PFSK-1 (cell line): Measurements from ENCODE around the gene GRIP1.

Source experiments
- FOXP2 ChIP-seq: optimal IDR thresholded peaks from 2 replicates; pipeline ENCODE3; 2011; ENCODE audit warnings: borderline replicate concordance, control low read depth, inconsistent platforms; ENCODE audit not compliant: insufficient read depth; ENCODE audit errors: extremely low read length, extremely low read depth
- POLR2AphosphoS5 ChIP-seq: IDR thresholded peaks from 2 replicates; pipeline ENCODE4 v1.6.1; 2012; ENCODE audit warnings: low read depth, mild to moderate bottlenecking, control low read depth, low read length, moderate library complexity
- SIN3A ChIP-seq: IDR thresholded peaks from 2 replicates; pipeline ENCODE4 v1.6.1; 2012; ENCODE audit warnings: mild to moderate bottlenecking, low read length, moderate library complexity, borderline replicate concordance; ENCODE audit not compliant: insufficient read depth
- TAF1 ChIP-seq: IDR thresholded peaks from 2 replicates; pipeline ENCODE4 v1.6.1; 2012; ENCODE audit warnings: low read length, control low read depth, borderline replicate concordance; ENCODE audit not compliant: insufficient read depth
- TF ChIP-seq, protein P1 (sequence below), 2 experiments: IDR thresholded peaks; 2 replicates each; pipeline versions ENCODE4 v1.6.1 to v1.8.0; 2011 to 2012; ENCODE audit warnings: low read depth in 2 of 2, low read length in 2 of 2, control low read depth in 1 of 2, inconsistent platforms in 1 of 2, mild to moderate bottlenecking in 1 of 2, moderate library complexity in 1 of 2; ENCODE audit not compliant: insufficient read depth in 1 of 2

The GRIP1 gene

DNA sequence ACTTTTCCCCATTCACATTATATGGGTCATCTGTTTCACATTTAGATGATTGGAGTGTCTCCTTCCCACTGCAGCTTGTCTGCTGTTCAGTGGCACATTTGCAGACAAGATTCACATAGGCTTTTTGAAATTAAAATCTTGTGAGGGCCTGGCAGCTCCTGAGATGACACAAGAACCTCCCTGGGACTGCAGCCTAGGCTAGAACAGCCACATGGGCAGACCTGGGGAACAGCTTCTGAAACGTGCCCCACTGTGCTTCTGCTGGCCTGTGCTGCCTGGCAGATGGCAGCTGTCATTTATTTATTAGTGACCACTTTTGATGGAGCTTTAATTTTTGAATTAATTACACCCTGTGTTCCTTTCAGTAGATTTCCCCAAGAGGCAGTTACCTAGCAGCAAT lies 137.4 kb downstream of the GRIP1 start:
- TF ChIP-seq, protein P1, sequence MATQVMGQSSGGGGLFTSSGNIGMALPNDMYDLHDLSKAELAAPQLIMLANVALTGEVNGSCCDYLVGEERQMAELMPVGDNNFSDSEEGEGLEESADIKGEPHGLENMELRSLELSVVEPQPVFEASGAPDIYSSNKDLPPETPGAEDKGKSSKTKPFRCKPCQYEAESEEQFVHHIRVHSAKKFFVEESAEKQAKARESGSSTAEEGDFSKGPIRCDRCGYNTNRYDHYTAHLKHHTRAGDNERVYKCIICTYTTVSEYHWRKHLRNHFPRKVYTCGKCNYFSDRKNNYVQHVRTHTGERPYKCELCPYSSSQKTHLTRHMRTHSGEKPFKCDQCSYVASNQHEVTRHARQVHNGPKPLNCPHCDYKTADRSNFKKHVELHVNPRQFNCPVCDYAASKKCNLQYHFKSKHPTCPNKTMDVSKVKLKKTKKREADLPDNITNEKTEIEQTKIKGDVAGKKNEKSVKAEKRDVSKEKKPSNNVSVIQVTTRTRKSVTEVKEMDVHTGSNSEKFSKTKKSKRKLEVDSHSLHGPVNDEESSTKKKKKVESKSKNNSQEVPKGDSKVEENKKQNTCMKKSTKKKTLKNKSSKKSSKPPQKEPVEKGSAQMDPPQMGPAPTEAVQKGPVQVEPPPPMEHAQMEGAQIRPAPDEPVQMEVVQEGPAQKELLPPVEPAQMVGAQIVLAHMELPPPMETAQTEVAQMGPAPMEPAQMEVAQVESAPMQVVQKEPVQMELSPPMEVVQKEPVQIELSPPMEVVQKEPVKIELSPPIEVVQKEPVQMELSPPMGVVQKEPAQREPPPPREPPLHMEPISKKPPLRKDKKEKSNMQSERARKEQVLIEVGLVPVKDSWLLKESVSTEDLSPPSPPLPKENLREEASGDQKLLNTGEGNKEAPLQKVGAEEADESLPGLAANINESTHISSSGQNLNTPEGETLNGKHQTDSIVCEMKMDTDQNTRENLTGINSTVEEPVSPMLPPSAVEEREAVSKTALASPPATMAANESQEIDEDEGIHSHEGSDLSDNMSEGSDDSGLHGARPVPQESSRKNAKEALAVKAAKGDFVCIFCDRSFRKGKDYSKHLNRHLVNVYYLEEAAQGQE (IDR thresholded peaks at IDR 0.05; ENCODE audit: insufficient read depth in 1 of 2, low read depth in 2 of 2, low read length in 2 of 2), result no peak
- TF ChIP-seq SIN3A (no peak), TAF1 (no peak), FOXP2 (no peak), POLR2AphosphoS5 (no peak)

GRCh38 chr12:66539431-66539830 lies 139.4 kb downstream of the GRIP1 start:
- no peak for TF ChIP-seq FOXP2
- TF ChIP-seq, protein P1 (IDR thresholded peaks at IDR 0.05; ENCODE audit: insufficient read depth in 1 of 2, low read depth in 2 of 2, low read length in 2 of 2), result no peak
- no peak for TF ChIP-seq TAF1

DNA sequence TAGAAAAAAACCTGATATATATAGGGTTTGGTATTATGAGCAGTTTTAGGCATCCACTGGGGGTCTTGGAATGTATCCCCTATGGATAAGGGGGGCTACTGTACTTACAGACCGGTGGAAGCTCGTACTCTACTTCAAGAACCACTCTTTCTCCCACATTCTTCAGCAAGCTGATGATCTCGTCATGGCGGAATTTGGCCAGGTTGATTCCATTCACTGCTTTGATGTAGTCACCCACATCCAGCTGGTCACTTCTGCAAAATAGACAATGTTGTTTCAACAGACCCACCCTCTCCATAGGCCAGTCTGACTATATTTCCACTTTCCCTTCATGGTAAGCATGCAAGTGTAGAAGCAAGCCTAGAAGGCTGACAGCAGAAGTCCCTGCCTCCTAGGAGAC lies 139.9 kb downstream of the GRIP1 start:
- no peak for TF ChIP-seq POLR2AphosphoS5
- TF ChIP-seq FOXP2, result no peak
- TF ChIP-seq TAF1, result no peak

DNA sequence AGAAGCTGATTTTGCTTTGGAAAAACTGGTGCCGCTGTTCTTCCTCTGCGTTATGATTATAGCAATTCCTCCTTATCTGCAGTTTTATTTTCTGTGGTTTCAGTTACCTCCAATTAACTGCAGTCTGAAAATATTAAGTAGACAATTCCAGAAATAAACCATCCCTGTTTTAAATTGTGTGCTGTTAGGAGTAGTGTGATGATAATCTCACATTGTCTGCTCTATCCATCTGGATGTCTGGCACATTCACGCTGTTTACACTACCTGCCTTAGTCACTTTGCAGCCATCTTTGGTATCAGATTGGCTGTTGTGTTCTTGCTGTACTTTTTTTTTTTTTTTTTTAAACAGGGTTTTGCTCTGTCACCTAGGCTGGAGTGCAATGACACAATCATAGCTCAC lies 141.0 kb downstream of the GRIP1 start:
- no peak for TF ChIP-seq POLR2AphosphoS5
- no peak for TF ChIP-seq FOXP2
- TF ChIP-seq, protein P1 (IDR thresholded peaks at IDR 0.05; ENCODE audit: insufficient read depth in 1 of 2, low read depth in 2 of 2, low read length in 2 of 2), result no peak
- no peak for TF ChIP-seq TAF1

- no peak for TF ChIP-seq FOXP2
Observed at GRCh38 chr12:66533767-66534166, 145.1 kb downstream of the GRIP1 start.

- TF ChIP-seq FOXP2 (no peak), POLR2AphosphoS5 (no peak)
Observed at GRCh38 chr12:66531766-66532165, 147.1 kb downstream of the GRIP1 start.

DNA sequence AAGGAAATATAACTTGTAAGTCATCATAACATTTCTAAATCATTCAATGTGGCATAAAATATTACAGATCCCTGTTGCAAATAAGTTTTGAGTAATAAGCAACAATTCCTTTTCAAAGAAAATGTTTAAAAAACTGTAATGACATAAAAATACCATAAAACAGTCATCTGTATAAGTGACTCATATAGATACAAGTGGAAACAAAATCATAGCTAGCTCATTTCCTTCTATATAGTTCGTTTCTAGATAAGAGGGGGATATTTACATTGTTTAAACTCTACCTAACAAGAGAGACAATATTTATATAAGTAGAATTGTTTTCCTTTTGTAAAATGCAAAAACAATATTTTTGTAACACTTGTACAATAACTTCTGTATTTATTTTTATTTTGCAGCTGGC lies 148.9 kb downstream of the GRIP1 start:
- TF ChIP-seq POLR2AphosphoS5, result no peak
- TF ChIP-seq SIN3A, result no peak
- TF ChIP-seq, protein P1 (IDR thresholded peaks at IDR 0.05; ENCODE audit: insufficient read depth in 1 of 2, low read depth in 2 of 2, low read length in 2 of 2), result no peak
- no peak for TF ChIP-seq FOXP2
- TF ChIP-seq TAF1, result no peak
